HCEC 1CT (cell line): ENCODE results near the gene OOSP4B.
"Not testable (repeated sequence)": the region's sequence is repeated elsewhere in the genome, so short reads cannot be mapped to it uniquely, and the experiment has no call there.

Source experiments
- DNase-seq: peaks from one replicate; pipeline ENCODE4 v3.0.0-alpha.2; 2017

The OOSP4B gene

GRCh38 chr11:60016881-60017280 lies at the start of gene OOSP4B:
Gene OOSP4B (plus strand): TSS chr11:60017181.
- no peak for DNase-seq

- DNase-seq, result no peak
Observed at GRCh38 chr11:59967677-59968394, 49.1 kb upstream of the OOSP4B start.

- DNase-seq, result no peak
Observed at GRCh38 chr11:59968395-59968783, 48.6 kb upstream of the OOSP4B start.

GRCh38 chr11:59973097-59973496 lies 43.9 kb upstream of the OOSP4B start:
- no peak for DNase-seq

GRCh38 chr11:59981106-59981770 lies 35.7 kb upstream of the OOSP4B start:
- DNase-seq, result no peak

- not testable (repeated sequence) for DNase-seq
Observed at GRCh38 chr11:59982037-59982436, 34.9 kb upstream of the OOSP4B start.

- DNase-seq, result no peak
Observed at GRCh38 chr11:59983212-59983611, 33.8 kb upstream of the OOSP4B start.

- no peak for DNase-seq
Observed at GRCh38 chr11:59984368-59984767, 32.6 kb upstream of the OOSP4B start.

GRCh38 chr11:59990421-59990820 lies 26.6 kb upstream of the OOSP4B start:
- DNase-seq, result no peak

GRCh38 chr11:59992425-59992824 lies 24.6 kb upstream of the OOSP4B start:
- no peak for DNase-seq

GRCh38 chr11:59997800-59998199 lies 19.2 kb upstream of the OOSP4B start:
- DNase-seq, result no peak

- DNase-seq, result no peak
Observed at GRCh38 chr11:59999691-60000090, 17.3 kb upstream of the OOSP4B start.

- no peak for DNase-seq
Observed at GRCh38 chr11:60003729-60004128, 13.3 kb upstream of the OOSP4B start.

- DNase-seq, result no peak
Observed at GRCh38 chr11:60005360-60005759, 11.6 kb upstream of the OOSP4B start.

- no peak for DNase-seq
Observed at GRCh38 chr11:60018058-60018457, 1.1 kb downstream of the OOSP4B start.

GRCh38 chr11:60020376-60020775 lies 3.4 kb downstream of the OOSP4B start:
- not testable (repeated sequence) for DNase-seq

GRCh38 chr11:60029015-60029632 lies 12.1 kb downstream of the OOSP4B start:
- no peak for DNase-seq

- DNase-seq, result no peak
Observed at GRCh38 chr11:60040109-60040508, 23.1 kb downstream of the OOSP4B start, which contains the start of gene OOSP2. Gene OOSP2 (plus strand): TSS chr11:60040409. CDS start chr11:60040460, 51 bp downstream.

- DNase-seq, result not testable (repeated sequence)
Observed at GRCh38 chr11:60050422-60050821, 33.4 kb downstream of the OOSP4B start.

- DNase-seq, result not testable (repeated sequence)
Observed at GRCh38 chr11:60050839-60051238, 33.9 kb downstream of the OOSP4B start.

- DNase-seq, result no peak
Observed at GRCh38 chr11:60056349-60056969, 39.5 kb downstream of the OOSP4B start, which contains the start of gene MS4A3. Gene MS4A3 (plus strand): TSS chr11:60056665. CDS start chr11:60061161, 4,496 bp downstream.

GRCh38 chr11:60059052-60059451 lies 42.1 kb downstream of the OOSP4B start:
- DNase-seq, result no peak

GRCh38 chr11:60059521-60060240 lies 42.7 kb downstream of the OOSP4B start:
- no peak for DNase-seq
